ENCODE data around the gene SLC24A4. TPM values are rescaled to one million over a fixed set of nuclear protein-coding genes. Genes with fewer than 3 reads are reported as not detected.
"Not testable (repeated sequence)": the region's sequence is repeated elsewhere in the genome, so short reads cannot be mapped to it uniquely, and the experiment has no call there.

The SLC24A4 gene
- total RNA-seq, 1 donor from 2014 or later = 0.82 TPM

DNA sequence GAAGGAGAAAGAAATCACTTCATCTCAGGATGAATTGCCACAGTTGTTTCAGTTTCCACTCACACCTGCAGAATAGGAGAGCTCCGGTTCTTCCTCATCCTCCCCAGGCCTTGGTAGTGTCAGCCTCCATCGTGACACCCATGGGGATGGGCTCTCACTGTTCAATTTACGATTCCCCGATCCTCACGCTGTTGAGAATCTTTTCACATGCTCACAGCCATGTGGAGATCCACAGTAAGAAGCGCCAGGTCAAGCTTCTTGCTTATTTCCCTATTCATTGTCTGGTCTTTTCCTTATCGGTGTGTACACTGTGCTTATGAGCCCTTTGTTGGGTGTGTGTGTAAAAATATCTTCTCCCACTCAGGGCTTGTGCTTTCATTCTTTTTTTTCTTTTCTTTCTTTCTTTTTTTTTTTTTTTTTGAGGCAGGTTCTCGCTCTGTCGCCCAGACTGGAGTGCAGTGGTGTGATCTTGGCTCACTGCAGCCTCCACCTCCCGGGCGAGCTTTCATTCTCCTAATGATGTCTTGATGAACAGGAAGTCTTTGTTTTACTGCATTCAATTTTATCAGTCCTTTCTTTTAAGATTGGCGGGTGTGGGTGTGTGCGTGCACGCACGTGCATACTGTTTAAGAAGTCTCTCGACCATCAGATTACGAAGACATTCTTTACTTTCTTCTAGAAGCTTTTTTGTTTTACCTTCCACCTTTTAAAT lies 212.1 kb downstream of the SLC24A4 start:
- Mint-ChIP-seq H3K9me3 (peaks cover 5% of the 10 kb centered on the region), H3K4me1 (ENCODE audit: unreplicated experiment) (peaks cover 8% of the 10 kb centered on the region), H3K27ac (peak overlapping the region; percentile 40), H3K4me3 (peak overlapping the region; percentile 1), H3K27me3 (peaks cover 7% of the 10 kb centered on the region), H3K36me3 (no peaks in the 10 kb centered on the region)
- TF ChIP-seq, protein P1, sequence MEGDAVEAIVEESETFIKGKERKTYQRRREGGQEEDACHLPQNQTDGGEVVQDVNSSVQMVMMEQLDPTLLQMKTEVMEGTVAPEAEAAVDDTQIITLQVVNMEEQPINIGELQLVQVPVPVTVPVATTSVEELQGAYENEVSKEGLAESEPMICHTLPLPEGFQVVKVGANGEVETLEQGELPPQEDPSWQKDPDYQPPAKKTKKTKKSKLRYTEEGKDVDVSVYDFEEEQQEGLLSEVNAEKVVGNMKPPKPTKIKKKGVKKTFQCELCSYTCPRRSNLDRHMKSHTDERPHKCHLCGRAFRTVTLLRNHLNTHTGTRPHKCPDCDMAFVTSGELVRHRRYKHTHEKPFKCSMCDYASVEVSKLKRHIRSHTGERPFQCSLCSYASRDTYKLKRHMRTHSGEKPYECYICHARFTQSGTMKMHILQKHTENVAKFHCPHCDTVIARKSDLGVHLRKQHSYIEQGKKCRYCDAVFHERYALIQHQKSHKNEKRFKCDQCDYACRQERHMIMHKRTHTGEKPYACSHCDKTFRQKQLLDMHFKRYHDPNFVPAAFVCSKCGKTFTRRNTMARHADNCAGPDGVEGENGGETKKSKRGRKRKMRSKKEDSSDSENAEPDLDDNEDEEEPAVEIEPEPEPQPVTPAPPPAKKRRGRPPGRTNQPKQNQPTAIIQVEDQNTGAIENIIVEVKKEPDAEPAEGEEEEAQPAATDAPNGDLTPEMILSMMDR (conservative IDR thresholded peaks at IDR 0.05) = no peak
- DNase-seq (ENCODE audit: extremely low spot score, unreplicated experiment) = no peak

DNA sequence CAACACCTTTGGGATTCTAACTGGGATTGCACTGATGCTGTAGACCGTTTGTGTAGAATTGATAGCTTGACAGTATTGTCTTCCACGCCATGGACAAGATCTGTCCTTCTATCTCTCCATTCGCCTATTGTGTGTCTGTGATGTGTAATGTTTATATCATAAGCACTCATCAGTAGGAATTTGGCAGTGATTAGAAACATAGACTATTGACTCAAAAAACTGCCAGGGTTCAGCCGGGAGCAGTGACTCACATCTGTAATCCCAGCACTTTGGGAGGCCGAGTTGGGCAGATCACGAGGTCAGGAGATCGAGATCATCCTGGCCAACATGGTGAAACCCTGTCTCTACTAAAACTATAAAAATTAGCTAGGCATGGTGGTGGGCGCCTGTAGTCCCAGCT lies 213.3 kb downstream of the SLC24A4 start:
- H3K36me3 Mint-ChIP-seq; H3K9me3 Mint-ChIP-seq; H3K27ac Mint-ChIP-seq; H3K4me1 Mint-ChIP-seq (ENCODE audit: unreplicated experiment); H3K4me3 Mint-ChIP-seq; DNase-seq (ENCODE audit: extremely low spot score, unreplicated experiment); H3K27me3 Mint-ChIP-seq: not testable (repeated sequence)

DNA sequence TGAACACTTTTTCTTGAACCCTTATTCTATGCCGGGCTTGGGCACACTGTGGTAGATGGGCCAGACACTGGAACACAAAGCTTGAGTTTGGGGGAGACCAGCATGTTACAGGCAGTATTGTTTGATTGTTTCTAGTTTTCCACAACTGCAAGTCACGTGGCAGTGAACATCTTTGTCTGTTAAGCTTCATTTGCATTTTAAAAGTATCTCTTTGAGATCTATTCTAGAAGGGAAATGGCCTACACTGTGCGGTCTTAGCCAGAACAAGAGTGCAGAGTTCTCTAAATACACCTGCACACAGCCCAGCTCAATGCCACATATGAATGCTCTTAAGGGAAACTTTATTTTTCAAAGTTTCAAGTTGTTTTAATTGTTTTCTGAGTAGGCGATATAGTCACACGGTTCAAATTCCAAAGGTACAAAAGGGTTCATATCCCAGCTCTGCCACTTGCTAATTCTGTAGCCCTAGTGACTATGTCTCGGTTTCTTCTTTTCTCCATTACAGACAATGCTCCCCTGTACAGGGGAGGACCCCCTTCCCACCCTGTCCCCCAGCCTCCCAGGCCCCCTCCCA lies 215.5 kb downstream of the SLC24A4 start:
- peaks cover 8% of the 10 kb centered on the region for H3K4me1 Mint-ChIP-seq (ENCODE audit: unreplicated experiment)
- no peaks in the 10 kb centered on the region for H3K36me3 Mint-ChIP-seq
- H3K27me3 Mint-ChIP-seq = peaks cover 6% of the 10 kb centered on the region
- H3K4me3 Mint-ChIP-seq = no peak overlapping the region
- TF ChIP-seq, protein P1 (conservative IDR thresholded peaks at IDR 0.05) = no peak
- DNase-seq (ENCODE audit: extremely low spot score, unreplicated experiment) = no peak
- no peak overlapping the region for H3K27ac Mint-ChIP-seq
- no peaks in the 10 kb centered on the region for H3K9me3 Mint-ChIP-seq

DNA sequence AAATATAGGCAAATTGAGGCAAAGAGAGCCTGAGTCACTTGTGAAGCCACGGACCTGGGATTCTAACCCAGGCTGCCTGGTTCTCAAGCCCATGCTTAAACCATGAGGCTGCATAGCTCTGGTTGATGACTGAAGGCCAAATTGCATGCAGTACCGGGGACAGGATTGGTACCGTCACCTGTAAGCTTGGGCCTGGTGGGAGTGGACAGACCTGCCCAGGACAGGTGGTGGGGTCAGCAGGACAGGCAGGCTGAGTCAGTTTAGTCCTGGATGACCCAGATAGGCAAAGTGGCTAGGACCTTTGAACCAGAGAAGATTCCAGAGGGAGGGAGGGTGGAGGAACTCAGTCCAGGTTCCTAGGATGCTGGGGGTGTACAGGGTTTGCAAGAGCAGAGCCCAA lies 216.5 kb downstream of the SLC24A4 start:
- Mint-ChIP-seq H3K9me3 (no peaks in the 10 kb centered on the region), H3K4me1 (ENCODE audit: unreplicated experiment) (peaks cover 8% of the 10 kb centered on the region), H3K27me3 (peaks cover 6% of the 10 kb centered on the region), H3K36me3 (no peaks in the 10 kb centered on the region), H3K27ac (no peak overlapping the region), H3K4me3 (no peak overlapping the region)
- TF ChIP-seq, protein P1 (conservative IDR thresholded peaks at IDR 0.05) = no peak
- DNase-seq (ENCODE audit: extremely low spot score, unreplicated experiment) = no peak

DNA sequence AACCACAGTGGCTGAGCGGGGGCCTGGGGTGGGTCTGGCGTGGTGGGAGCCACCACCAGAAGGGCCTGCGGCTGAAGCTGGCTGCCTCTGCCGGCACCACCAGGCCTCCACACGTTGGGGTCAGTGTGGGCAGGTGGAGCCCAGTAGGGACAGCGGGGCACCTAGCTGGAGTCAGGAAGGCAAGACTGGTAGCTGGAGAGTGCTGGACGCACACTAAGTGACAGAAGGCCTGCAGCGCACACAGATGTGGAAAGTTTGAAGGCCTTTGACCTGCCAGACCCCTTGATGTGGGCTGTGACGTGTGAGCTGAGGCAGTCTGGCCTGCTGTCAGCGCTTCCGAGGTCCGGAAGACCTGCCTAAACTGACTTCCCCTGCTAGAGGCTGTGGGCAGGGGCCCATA lies 216.9 kb downstream of the SLC24A4 start:
- Mint-ChIP-seq H3K27me3 (peaks cover 5% of the 10 kb centered on the region), H3K9me3 (no peaks in the 10 kb centered on the region), H3K4me3 (no peak overlapping the region), H3K27ac (no peak overlapping the region), H3K36me3 (no peaks in the 10 kb centered on the region), H3K4me1 (ENCODE audit: unreplicated experiment) (peaks cover 6% of the 10 kb centered on the region)
- TF ChIP-seq, protein P1 (conservative IDR thresholded peaks at IDR 0.05) = no peak
- no peak for DNase-seq (ENCODE audit: extremely low spot score, unreplicated experiment)

DNA sequence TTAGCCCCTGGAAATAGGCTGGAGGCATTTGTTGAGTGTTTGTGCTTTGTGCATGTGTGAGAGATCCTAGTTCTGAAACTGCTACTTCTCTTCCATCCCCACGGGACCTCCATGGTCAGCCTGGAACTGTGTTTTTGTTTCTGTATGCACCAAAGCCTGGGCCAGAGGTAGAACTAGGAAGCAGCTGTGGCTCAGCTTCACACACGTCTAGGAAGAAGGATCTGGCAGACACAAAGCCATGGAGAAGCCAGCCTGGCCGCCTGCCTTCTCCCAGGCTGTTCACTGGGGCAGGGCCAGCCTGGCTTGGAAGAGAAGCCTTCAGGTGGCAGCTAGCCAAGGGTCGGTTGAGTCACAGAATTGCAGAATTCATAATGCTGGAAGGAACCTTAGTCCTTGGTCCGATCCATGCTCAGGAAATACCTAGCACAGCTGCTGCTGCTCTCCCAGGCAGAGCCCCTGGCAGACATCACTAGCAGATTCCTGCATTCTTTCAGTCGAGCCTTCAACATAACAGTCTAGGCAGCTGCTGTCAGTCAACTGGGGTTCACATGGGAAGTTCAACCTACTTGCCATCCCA lies 217.6 kb downstream of the SLC24A4 start:
- Mint-ChIP-seq H3K36me3 (no peaks in the 10 kb centered on the region), H3K27ac (no peak overlapping the region), H3K4me1 (ENCODE audit: unreplicated experiment) (no peaks in the 10 kb centered on the region)

More for the DNA sequence above, 217.6 kb downstream of the SLC24A4 start:
- no peaks in the 10 kb centered on the region for H3K9me3 Mint-ChIP-seq
- H3K4me3 Mint-ChIP-seq = no peak overlapping the region
- TF ChIP-seq, protein P1 (conservative IDR thresholded peaks at IDR 0.05) = no peak
- DNase-seq (ENCODE audit: extremely low spot score, unreplicated experiment) = no peak
- H3K27me3 Mint-ChIP-seq = no peaks in the 10 kb centered on the region
